Measurements from ENCODE around the gene C16orf82.

The C16orf82 gene

GRCh38 chr16:27033281-27033979 is 33.3 kb upstream of the C16orf82 start:
- TF ChIP-seq, protein P1, sequence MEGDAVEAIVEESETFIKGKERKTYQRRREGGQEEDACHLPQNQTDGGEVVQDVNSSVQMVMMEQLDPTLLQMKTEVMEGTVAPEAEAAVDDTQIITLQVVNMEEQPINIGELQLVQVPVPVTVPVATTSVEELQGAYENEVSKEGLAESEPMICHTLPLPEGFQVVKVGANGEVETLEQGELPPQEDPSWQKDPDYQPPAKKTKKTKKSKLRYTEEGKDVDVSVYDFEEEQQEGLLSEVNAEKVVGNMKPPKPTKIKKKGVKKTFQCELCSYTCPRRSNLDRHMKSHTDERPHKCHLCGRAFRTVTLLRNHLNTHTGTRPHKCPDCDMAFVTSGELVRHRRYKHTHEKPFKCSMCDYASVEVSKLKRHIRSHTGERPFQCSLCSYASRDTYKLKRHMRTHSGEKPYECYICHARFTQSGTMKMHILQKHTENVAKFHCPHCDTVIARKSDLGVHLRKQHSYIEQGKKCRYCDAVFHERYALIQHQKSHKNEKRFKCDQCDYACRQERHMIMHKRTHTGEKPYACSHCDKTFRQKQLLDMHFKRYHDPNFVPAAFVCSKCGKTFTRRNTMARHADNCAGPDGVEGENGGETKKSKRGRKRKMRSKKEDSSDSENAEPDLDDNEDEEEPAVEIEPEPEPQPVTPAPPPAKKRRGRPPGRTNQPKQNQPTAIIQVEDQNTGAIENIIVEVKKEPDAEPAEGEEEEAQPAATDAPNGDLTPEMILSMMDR (IDR thresholded peaks at IDR 0.05; ENCODE audit: borderline replicate concordance, insufficient read depth, low read depth, low read length), result no peak
- no peak overlapping the region for H3K4me3 ChIP-seq (ENCODE audit: low read depth, low read length)

DNA sequence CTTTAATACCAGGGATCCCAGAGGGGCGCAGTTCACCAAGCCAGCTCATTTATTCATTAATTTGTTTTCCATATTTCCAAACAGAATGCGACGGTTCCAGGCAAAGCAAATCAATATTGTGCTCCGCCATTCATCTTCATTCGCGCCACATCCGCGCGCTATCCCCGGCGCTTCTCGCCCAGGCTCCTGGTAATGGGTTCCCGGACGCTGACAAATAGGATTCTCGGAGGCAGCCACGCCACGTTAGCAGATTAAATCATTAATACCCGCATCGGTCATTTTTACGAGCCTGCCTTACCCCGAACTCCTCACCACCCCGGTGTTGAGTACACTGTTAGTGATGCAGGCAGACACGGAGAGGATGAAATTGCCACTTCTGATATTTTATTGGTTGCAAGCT is 26.0 kb upstream of the C16orf82 start:
- no peak overlapping the region for H3K4me3 ChIP-seq (ENCODE audit: low read depth, low read length)
- TF ChIP-seq, protein P1 (IDR thresholded peaks at IDR 0.05; ENCODE audit: borderline replicate concordance, insufficient read depth, low read depth, low read length), result no peak

GRCh38 chr16:27046958-27047518 is 19.7 kb upstream of the C16orf82 start:
- TF ChIP-seq, protein P1 (IDR thresholded peaks at IDR 0.05; ENCODE audit: borderline replicate concordance, insufficient read depth, low read depth, low read length), result no peak

GRCh38 chr16:27048316-27048715 is 18.4 kb upstream of the C16orf82 start:
- TF ChIP-seq, protein P1 (IDR thresholded peaks at IDR 0.05; ENCODE audit: borderline replicate concordance, insufficient read depth, low read depth, low read length), result no peak

More at GRCh38 chr16:27046958-27047518, 19.7 kb upstream of the C16orf82 start:
- no peak overlapping the region for H3K4me3 ChIP-seq (ENCODE audit: low read depth, low read length)

GRCh38 chr16:27049117-27049516 is 17.6 kb upstream of the C16orf82 start:
- H3K4me3 ChIP-seq (ENCODE audit: low read depth, low read length), result no peak overlapping the region
- TF ChIP-seq, protein P1 (IDR thresholded peaks at IDR 0.05; ENCODE audit: borderline replicate concordance, insufficient read depth, low read depth, low read length), result no peak

More at GRCh38 chr16:27048316-27048715, 18.4 kb upstream of the C16orf82 start:
- no peak overlapping the region for H3K4me3 ChIP-seq (ENCODE audit: low read depth, low read length)

DNA sequence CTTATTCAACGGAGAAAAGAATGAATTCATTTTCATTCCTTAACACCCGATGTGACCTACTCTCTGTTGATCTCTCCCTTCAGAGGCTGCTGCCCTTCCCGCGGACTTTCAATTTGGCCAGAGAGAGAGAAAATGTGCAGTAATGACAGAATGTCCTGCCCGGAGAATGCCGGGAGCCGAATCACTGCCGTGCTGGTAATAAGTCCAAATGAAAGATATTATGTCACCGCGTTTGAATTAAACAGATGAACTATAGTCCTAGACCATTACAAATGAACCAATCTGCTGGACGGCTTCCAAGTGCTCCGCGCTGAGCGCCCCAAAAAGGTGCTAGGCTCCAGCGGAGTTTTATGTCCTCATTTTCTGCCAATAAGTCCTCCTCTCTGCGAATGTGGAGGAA is 14.7 kb upstream of the C16orf82 start:
- TF ChIP-seq, protein P1 (IDR thresholded peaks at IDR 0.05; ENCODE audit: borderline replicate concordance, insufficient read depth, low read depth, low read length), result no peak
- H3K4me3 ChIP-seq (ENCODE audit: low read depth, low read length), result no peak overlapping the region

DNA sequence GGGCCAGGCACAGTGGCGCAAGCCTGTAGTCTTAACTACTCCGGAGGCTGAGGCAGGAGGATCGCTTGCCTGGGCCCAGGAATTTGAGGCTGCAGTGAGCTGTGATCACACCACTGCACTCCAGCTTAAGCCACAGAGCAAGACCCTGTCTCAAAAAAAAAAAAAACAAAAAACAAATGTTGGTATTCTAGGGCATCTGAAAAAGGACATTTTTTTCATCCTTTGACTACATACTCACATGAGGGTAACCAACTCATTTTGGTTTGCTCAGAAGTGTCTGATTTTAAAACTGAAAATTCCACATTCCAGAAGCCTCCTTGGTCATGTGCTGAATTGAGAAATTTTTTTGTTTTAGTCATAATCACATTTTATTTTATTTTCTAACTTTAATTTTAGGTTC is 12.7 kb upstream of the C16orf82 start:
- no peak overlapping the region for H3K4me3 ChIP-seq (ENCODE audit: low read depth, low read length)

More for the DNA sequence above, 12.7 kb upstream of the C16orf82 start:
- TF ChIP-seq, protein P1 (IDR thresholded peaks at IDR 0.05; ENCODE audit: borderline replicate concordance, insufficient read depth, low read depth, low read length), result no peak
